NT2/D1 (cell line): ENCODE measurements around the gene TSPAN8.

Experiments used
- SUZ12 ChIP-seq: IDR thresholded peaks from 2 replicates; pipeline ENCODE4 v1.6.1; 2011; ENCODE audit not compliant: insufficient read length, insufficient read depth; ENCODE audit errors: extremely low read depth
- YY1 ChIP-seq: IDR thresholded peaks from 2 replicates; pipeline ENCODE4 v1.6.1; 2011; ENCODE audit not compliant: insufficient read length, insufficient read depth
- ZNF274 ChIP-seq: IDR thresholded peaks from 2 replicates; pipeline ENCODE4 v1.6.1; 2011; ENCODE audit warnings: mild to moderate bottlenecking, low read depth, low read length

DNA sequence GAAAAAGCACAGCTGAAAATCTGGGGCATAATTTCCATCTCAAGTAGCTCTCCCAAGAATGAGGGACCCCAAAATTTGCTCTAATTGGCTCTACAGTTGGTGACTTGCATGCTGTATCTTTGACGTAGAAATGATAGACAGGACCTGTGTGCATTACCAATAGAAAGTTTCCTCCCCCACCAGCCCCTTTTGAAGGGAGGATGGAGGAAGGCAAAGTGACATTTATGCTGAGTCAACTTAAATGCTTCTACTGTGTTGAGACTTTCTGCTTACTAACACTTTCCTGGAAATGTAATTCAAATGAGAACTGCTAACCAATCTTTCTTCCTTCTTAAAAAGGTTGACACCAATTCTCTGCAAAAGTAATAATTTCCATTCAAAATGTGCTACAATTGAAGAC is 31.9 kb downstream of the TSPAN8 start:
- no peak for TF ChIP-seq YY1
- TF ChIP-seq ZNF274: no peak
- TF ChIP-seq SUZ12: no peak
